SK-N-MC (cell line): ENCODE results near the gene FAM149A.
A peak's percentile ranks its signal among the peaks of the same experiment; 100 is the strongest.

Experiments
- DNase-seq: peaks from one replicate; pipeline ENCODE4 v3.0.0-alpha.2; 2011; ENCODE audit warnings: low read depth, low spot score
- H3K27ac ChIP-seq: fragments of 200-600 bp; sonication (generic); 2 replicates; pipeline ENCODE4 v1.5.1; 2016; ENCODE audit warnings: mixed run types
- H3K36me3 ChIP-seq: fragments of 200-600 bp; sonication (generic); 2 replicates; pipeline ENCODE4 v1.6.1; 2017; ENCODE audit warnings: antibody characterized with exemption, low read length, mixed read lengths; ENCODE audit not compliant: insufficient read depth
- H3K4me3 ChIP-seq: fragments of 200-600 bp; sonication (generic); 2 replicates; pipeline ENCODE4 v1.5.1; 2016
- H3K9ac ChIP-seq: fragments of 200-600 bp; sonication (generic); 2 replicates; pipeline ENCODE4 v1.8.0; 2017; ENCODE audit warnings: mixed run types, mixed read lengths; ENCODE audit not compliant: insufficient read length
- H3K9me3 ChIP-seq: fragments of 200-600 bp; sonication (generic); 2 replicates; pipeline ENCODE4 v1.6.1; 2017; ENCODE audit warnings: low read depth, mild to moderate bottlenecking, antibody characterized with exemption, low read length, moderate library complexity, mixed read lengths
- EZH2 ChIP-seq: fragments of 200-600 bp; sonication (generic); IDR thresholded peaks from one replicate; pipeline ENCODE4 v1.6.1; 2017; ENCODE audit warnings: antibody characterized with exemption
- FOXP2 ChIP-seq: optimal IDR thresholded peaks from 2 replicates; pipeline ENCODE3; 2011; ENCODE audit warnings: mild to moderate bottlenecking, moderate library complexity; ENCODE audit not compliant: insufficient read depth; ENCODE audit errors: extremely low read length, control extremely low read depth
- POLR2AphosphoS5 ChIP-seq: IDR thresholded peaks from 2 replicates; pipeline ENCODE4 v1.6.1; 2012; ENCODE audit warnings: mild to moderate bottlenecking, low read depth, low read length, borderline replicate concordance

Gene FAM149A

GRCh38 chr4:186200516-186200915, 96.0 kb downstream of the FAM149A start:
- no peak for DNase-seq
- Histone ChIP-seq H3K9me3 (no peaks in the 10 kb centered on the region), H3K27ac (no peak overlapping the region), H3K9ac (no peak overlapping the region), H3K36me3 (no peaks in the 10 kb centered on the region), H3K4me3 (no peak overlapping the region)
- no peak for TF ChIP-seq EZH2
- no peak for TF ChIP-seq POLR2AphosphoS5
- TF ChIP-seq FOXP2 = no peak

GRCh38 chr4:186201010-186201409, 96.5 kb downstream of the FAM149A start:
- TF ChIP-seq EZH2 (no peak), POLR2AphosphoS5 (no peak), FOXP2 (no peak)
- Histone ChIP-seq H3K36me3 (no peaks in the 10 kb centered on the region), H3K9ac (no peak overlapping the region), H3K4me3 (no peak overlapping the region), H3K27ac (no peak overlapping the region), H3K9me3 (no peaks in the 10 kb centered on the region)
- no peak for DNase-seq

- H3K36me3 ChIP-seq = no peaks in the 10 kb centered on the region
- H3K4me3 ChIP-seq = no peak overlapping the region
- TF ChIP-seq POLR2AphosphoS5 (no peak), EZH2 (no peak), FOXP2 (no peak)
- DNase-seq = no peak
- H3K9me3 ChIP-seq = no peaks in the 10 kb centered on the region
- no peak overlapping the region for H3K27ac ChIP-seq
- H3K9ac ChIP-seq = no peak overlapping the region
Observed at GRCh38 chr4:186201535-186202230, 97.2 kb downstream of the FAM149A start.

GRCh38 chr4:186202490-186203140, 98.1 kb downstream of the FAM149A start:
- Histone ChIP-seq H3K27ac (no peak overlapping the region), H3K4me3 (no peak overlapping the region), H3K9me3 (no peaks in the 10 kb centered on the region), H3K36me3 (no peaks in the 10 kb centered on the region), H3K9ac (no peak overlapping the region)
- no peak for DNase-seq
- TF ChIP-seq POLR2AphosphoS5 (no peak), EZH2 (no peak), FOXP2 (no peak)

GRCh38 chr4:186203406-186203805, 98.9 kb downstream of the FAM149A start:
- no peak for DNase-seq
- Histone ChIP-seq H3K27ac (no peak overlapping the region), H3K9ac (no peak overlapping the region), H3K9me3 (no peaks in the 10 kb centered on the region), H3K4me3 (peak overlapping the region; percentile 70), H3K36me3 (no peaks in the 10 kb centered on the region)
- TF ChIP-seq FOXP2 (no peak), POLR2AphosphoS5 (no peak), EZH2 (no peak)

- Histone ChIP-seq H3K9me3 (no peaks in the 10 kb centered on the region), H3K36me3 (no peaks in the 10 kb centered on the region), H3K27ac (no peak overlapping the region), H3K9ac (no peak overlapping the region), H3K4me3 (peak overlapping the region; percentile 70)
- no peak for DNase-seq
- TF ChIP-seq FOXP2 (no peak), POLR2AphosphoS5 (no peak), EZH2 (no peak)
Observed at GRCh38 chr4:186204103-186204559, 99.6 kb downstream of the FAM149A start.

- Histone ChIP-seq H3K4me3 (peak overlapping the region; percentile 70), H3K9ac (no peak overlapping the region), H3K27ac (no peak overlapping the region), H3K9me3 (no peaks in the 10 kb centered on the region), H3K36me3 (no peaks in the 10 kb centered on the region)
- no peak for DNase-seq
- TF ChIP-seq FOXP2 (no peak), EZH2 (no peak), POLR2AphosphoS5 (no peak)
Observed at GRCh38 chr4:186204686-186205085, 100.2 kb downstream of the FAM149A start.

GRCh38 chr4:186205156-186205555, 100.7 kb downstream of the FAM149A start:
- no peak for TF ChIP-seq EZH2
- TF ChIP-seq FOXP2 = no peak
- no peak for TF ChIP-seq POLR2AphosphoS5
- no peak overlapping the region for H3K27ac ChIP-seq
- H3K36me3 ChIP-seq = no peaks in the 10 kb centered on the region
- H3K9me3 ChIP-seq = no peaks in the 10 kb centered on the region
- H3K4me3 ChIP-seq = peak overlapping the region; percentile 70; the same call in 1 of the 2 replicates
- H3K9ac ChIP-seq = no peak overlapping the region
- no peak for DNase-seq

- no peak overlapping the region for H3K4me3 ChIP-seq
- no peaks in the 10 kb centered on the region for H3K36me3 ChIP-seq
- TF ChIP-seq EZH2 = no peak
- no peak for TF ChIP-seq FOXP2
- no peak for TF ChIP-seq POLR2AphosphoS5
- H3K27ac ChIP-seq = no peak overlapping the region
- no peaks in the 10 kb centered on the region for H3K9me3 ChIP-seq
- no peak overlapping the region for H3K9ac ChIP-seq
- no peak for DNase-seq
Observed at GRCh38 chr4:186216465-186217024, 112.0 kb downstream of the FAM149A start.
